Transverse colon (tissue), 4 donors: ENCODE measurements around the gene MON1A.

Experiments used
- CTCF ChIP-seq, 5 experiments: fragments of 200-600 bp in 3 of 5; fragments of 450-650 bp in 2 of 5; sonication (generic) in 3 of 5; IDR thresholded peaks; 1 replicate in 2 of 5; 2 replicates in 3 of 5; pipeline ENCODE4 v1.5.1; 2016 to 2017; ENCODE audit warnings: antibody characterized with exemption in 5 of 5, inconsistent platforms in 3 of 5, mild to moderate bottlenecking in 2 of 5, moderate library complexity in 1 of 5
- EP300 ChIP-seq: sonication (generic); formaldehyde crosslinking; IDR thresholded peaks from one replicate; pipeline ENCODE4 v1.6.1; 2017; ENCODE audit warnings: antibody characterized with exemption, low read depth
- POLR2A ChIP-seq: fragments of 450-650 bp; IDR thresholded peaks from one replicate; pipeline ENCODE4 v1.6.1; 2016; ENCODE audit warnings: antibody characterized with exemption, mild to moderate bottlenecking, moderate library complexity
- POLR2AphosphoS5 ChIP-seq, 3 donors: sonication (generic); formaldehyde crosslinking; IDR thresholded peaks; one replicate each; pipeline ENCODE4 v1.6.1; 2016; ENCODE audit warnings: antibody characterized with exemption in 3 of 3

- TF ChIP-seq POLR2A (no peak), EP300 (no peak), CTCF (IDR thresholded peaks at IDR 0.05) (no peak), POLR2AphosphoS5 (IDR thresholded peaks at IDR 0.05) (no peak)
Measured at GRCh38 chr3:49972656-49973055, 43.0 kb upstream of the MON1A start.
